NB4 (cell line): ENCODE results near the gene BLCAP.

Experiments
- CTCF ChIP-seq: IDR thresholded peaks from one replicate; pipeline ENCODE4 v1.5.1; 2012; ENCODE audit warnings: low read depth, low read length
- MYC ChIP-seq: IDR thresholded peaks from 2 replicates; pipeline ENCODE4 v1.6.1; 2011; ENCODE audit warnings: low read depth, low read length
- POLR2A ChIP-seq: IDR thresholded peaks from 2 replicates; pipeline ENCODE4 v1.6.1; 2011; ENCODE audit warnings: mild to moderate bottlenecking; ENCODE audit not compliant: insufficient read length; ENCODE audit errors: extremely low read depth
- TF ChIP-seq, protein P1 (sequence below): IDR thresholded peaks from 2 replicates; pipeline ENCODE4 v1.6.1; 2011; ENCODE audit warnings: low read depth, low read length

DNA sequence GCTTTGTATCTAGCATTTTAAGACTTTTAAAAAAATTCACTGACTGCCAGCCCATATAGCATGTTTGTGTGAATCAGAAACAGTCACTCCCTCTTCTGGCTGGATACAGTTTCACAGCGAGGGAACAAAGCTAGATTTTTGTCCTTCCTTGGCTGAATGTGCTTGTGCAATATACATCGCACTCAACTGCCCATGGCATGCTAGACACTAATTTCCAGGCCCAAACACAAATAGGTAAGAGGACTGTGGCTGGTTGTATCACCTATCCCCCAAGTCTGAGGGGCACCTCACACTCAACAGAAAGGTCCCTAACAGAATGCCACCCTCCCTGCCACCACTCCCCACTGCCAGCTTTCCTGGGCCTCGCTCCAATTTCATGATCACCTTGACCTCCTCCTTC lies 16.2 kb upstream of the BLCAP start:
- no peak for TF ChIP-seq POLR2A
- TF ChIP-seq CTCF, result peak; percentile 34
- TF ChIP-seq MYC, result no peak
- TF ChIP-seq, protein P1, sequence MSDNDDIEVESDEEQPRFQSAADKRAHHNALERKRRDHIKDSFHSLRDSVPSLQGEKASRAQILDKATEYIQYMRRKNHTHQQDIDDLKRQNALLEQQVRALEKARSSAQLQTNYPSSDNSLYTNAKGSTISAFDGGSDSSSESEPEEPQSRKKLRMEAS, result no peak
